Adrenal gland (tissue), 5 donors: ENCODE results near the gene GNPTG.

Source experiments
- POLR2A ChIP-seq, 2 donors: fragments of 450-650 bp; IDR thresholded peaks; one replicate each; pipeline ENCODE4 v1.6.1; 2017; ENCODE audit warnings: antibody characterized with exemption in 2 of 2, mild to moderate bottlenecking in 2 of 2, moderate library complexity in 1 of 2
- TF ChIP-seq, protein P1 (sequence below), 6 experiments: fragments of 450-650 bp in 4 of 6; fragments of 200-600 bp in 2 of 6; sonication (generic) in 1 of 6; IDR thresholded peaks; 1 replicate in 5 of 6; 2 replicates in 1 of 6; pipeline versions ENCODE4 v1.5.1 to v1.8.0; 2016 to 2021; ENCODE audit warnings: antibody characterized with exemption in 6 of 6, mild to moderate bottlenecking in 2 of 6, moderate library complexity in 1 of 6
- donor health status: DM: no; HTN: no; CAD: no.

DNA sequence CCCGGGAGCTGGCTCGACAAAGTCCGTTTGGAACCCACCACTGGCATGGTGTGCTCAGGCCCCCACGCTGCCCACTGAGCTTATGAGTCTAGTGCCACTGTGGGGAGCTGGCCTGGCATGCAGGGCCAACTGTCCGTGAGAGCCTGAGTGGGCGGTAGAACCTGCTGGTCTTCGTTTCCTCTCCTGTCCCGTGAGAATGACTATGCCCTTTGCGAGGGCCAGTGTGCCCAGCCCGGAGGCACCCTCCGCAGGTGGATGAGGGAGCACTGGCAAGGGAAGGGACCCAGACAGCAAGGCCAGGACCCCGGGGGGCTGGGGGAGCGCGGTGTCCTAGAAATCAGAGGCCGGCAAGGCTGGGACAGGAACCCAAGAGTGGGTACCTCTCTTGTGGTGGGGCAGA lies 15.1 kb upstream of the GNPTG start:
- no peak for TF ChIP-seq POLR2A (IDR thresholded peaks at IDR 0.05)
- TF ChIP-seq, protein P1, sequence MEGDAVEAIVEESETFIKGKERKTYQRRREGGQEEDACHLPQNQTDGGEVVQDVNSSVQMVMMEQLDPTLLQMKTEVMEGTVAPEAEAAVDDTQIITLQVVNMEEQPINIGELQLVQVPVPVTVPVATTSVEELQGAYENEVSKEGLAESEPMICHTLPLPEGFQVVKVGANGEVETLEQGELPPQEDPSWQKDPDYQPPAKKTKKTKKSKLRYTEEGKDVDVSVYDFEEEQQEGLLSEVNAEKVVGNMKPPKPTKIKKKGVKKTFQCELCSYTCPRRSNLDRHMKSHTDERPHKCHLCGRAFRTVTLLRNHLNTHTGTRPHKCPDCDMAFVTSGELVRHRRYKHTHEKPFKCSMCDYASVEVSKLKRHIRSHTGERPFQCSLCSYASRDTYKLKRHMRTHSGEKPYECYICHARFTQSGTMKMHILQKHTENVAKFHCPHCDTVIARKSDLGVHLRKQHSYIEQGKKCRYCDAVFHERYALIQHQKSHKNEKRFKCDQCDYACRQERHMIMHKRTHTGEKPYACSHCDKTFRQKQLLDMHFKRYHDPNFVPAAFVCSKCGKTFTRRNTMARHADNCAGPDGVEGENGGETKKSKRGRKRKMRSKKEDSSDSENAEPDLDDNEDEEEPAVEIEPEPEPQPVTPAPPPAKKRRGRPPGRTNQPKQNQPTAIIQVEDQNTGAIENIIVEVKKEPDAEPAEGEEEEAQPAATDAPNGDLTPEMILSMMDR (IDR thresholded peaks at IDR 0.05) = no peak
